ENCODE results near the gene RFLNA.
A peak's percentile ranks its signal among the peaks of the same experiment; 100 is the strongest.
"Not testable (repeated sequence)": the region's sequence is repeated elsewhere in the genome, so short reads cannot be mapped to it uniquely, and the experiment has no call there.

Gene RFLNA

DNA sequence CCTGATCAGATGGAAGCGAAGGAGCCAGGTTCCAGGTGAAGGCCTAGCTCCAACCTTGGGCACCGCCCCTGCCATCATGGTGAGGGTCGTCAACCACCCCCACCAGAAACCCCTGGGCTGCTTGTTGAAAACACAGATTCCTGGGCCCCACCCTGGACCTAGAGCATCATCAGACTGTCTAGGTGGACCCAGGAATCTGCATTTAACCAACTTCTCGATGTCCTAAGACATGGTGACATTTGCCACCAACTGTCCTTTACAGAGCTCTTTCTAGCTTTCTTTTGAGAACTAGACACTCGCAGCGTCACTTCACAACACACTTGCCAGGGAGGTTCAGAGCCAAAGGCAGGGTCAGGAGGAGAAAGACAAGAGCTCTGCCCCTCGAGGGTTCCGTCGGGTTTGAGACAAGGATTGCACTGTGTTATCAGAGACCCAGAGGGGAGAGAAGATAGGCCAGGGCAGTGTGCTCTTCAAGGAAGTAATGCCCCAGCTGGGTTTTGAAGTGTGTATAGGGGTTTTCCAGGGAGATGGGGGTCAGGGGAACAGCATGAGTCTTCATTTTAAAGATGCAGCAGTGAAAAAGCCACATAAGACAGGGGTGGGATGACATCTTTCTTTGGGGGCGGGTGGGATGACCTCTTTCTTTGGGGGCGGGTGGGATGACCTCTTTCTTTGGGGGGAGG lies 24.6 kb downstream of the RFLNA start:
- DNase-seq (ENCODE audit: low spot score): no peak

DNA sequence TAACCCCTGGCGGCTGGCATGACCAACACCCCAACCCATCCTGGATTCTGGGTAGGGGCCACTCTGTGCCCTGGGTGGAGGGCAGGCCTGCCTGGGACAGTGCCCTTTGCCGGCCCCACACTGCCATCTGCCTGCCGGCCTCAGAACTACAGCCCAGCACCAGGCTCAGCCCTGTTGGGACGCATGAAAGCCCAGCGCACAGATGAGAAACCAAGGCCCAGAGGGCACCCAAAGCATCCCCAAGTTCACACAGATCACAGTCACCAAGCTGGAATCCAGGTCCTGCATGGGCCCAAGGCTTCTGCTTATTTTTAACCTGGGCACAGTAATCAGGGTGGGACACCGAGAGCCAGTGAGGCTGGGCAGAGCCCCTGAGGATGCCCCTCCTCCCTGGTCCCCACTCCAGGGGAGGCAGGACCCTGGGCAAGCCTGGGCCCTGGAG lies 26.2 kb downstream of the RFLNA start:
- DNase-seq (ENCODE audit: low spot score): peak; percentile 28

DNA sequence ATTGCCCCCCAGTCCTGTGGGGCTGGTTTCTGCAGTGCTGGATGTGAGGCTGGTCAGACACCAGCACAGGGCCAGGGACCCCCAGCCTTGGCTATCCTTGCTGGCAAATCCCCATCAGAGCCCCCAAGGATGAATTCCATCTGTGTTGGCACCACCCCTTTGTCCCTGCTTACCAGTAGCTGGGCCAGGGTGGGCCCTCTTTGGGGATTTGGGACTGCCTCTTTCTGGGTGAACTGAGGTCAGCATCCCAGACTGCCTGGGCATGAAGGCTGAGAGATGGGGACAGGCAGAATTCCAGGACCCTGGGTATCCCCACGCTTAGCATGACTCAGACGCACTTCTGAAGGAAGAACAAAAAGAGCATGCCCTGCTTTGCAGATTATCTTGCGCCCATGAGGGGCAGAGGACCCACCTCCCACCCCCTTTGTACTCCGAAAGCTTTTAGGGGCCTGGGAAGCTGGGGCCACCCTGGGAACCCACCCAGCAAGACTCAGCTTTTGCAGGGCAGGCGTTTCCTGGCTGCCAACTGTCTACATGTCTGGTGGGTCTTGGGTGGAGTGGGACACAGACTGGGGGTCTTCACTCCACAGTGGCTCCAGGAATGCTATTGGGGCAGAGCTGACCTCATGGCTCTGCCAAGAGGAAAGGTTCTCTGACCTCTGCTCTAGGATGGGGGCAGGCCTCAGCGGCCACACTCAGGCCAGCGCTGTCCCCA lies 26.8 kb downstream of the RFLNA start:
- DNase-seq (ENCODE audit: low spot score): no peak

DNA sequence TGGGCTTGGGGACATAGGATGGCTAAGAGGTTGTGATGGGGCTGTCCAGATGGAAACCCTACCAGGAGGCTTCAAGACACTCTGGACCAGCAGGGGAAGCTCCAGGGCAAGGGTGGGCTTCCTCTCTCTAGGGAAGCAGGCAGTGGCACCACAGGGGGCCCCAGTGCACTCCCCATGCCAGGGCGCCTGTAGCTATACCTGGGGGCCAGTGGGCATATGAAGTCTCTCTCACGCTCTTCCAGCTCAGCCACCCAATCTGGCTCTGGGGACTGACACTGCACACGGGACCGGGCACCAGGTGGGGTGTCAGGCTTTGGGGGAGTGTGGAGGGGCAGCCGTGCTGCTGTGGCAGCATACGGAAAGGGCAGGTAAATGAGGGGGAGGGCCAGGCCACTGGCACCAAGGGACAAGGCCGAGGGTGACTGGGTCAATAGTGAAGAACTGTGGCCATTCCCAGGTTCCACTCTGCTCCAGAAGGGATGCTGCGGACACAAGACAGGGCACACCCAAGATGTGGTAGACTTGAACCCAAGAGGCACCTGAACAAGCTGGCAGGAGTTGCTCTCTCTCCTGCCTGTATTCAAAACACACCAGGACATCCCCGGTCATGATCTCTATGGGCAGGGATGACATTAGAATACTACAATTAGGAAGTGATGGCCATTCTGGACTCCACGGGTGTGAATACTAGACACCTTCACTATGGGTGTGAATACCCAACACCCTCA lies 27.5 kb downstream of the RFLNA start:
- no peak for DNase-seq (ENCODE audit: low spot score)

DNA sequence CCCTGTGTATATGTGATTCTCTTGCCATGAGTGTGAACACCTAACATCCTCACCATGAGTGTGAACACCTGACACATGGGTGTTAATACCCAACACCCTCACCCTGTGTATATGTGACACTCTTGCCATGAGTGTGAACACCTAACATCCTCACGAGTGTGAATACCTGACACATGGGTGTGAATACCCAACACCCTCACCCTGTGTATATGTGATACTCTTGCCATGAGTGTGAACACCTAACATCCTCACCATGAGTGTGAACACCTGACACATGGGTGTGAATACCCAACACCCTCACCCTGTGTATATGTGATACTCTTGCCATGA lies 28.1 kb downstream of the RFLNA start:
- DNase-seq (ENCODE audit: low spot score): not testable (repeated sequence)

DNA sequence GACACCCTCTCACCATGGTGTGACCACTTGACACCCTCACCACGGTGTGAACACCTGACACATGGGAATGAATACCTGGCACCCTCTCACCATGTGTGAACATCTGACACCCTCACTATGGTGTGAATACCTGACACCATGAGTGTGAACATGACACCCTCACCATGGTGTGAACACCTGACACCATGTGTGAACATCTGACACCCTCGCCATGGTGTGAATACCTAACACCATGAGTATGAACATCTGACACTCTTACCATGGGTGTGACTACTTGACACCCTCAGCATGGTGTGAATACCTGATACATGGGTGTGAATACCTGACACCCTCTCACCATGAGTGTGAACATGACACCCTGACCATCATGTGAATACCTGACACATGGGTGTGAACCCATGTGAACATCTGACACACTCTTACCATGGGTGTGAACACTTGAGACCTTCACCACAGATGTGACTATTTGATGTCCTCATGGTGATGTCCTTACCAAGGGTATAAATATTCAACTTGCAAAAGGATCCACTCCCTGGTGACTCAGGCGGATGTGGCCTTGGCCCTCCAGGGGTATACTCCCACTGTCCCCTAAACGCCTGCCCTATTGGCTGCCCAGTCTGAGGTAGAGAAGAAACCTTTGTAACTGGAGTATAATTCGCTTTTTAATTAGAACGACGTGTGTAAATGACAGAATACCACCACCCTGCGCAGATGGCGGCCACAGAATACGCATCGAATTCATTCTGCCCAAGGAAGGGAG lies 29.1 kb downstream of the RFLNA start:
- no peak for DNase-seq (ENCODE audit: low spot score)

DNA sequence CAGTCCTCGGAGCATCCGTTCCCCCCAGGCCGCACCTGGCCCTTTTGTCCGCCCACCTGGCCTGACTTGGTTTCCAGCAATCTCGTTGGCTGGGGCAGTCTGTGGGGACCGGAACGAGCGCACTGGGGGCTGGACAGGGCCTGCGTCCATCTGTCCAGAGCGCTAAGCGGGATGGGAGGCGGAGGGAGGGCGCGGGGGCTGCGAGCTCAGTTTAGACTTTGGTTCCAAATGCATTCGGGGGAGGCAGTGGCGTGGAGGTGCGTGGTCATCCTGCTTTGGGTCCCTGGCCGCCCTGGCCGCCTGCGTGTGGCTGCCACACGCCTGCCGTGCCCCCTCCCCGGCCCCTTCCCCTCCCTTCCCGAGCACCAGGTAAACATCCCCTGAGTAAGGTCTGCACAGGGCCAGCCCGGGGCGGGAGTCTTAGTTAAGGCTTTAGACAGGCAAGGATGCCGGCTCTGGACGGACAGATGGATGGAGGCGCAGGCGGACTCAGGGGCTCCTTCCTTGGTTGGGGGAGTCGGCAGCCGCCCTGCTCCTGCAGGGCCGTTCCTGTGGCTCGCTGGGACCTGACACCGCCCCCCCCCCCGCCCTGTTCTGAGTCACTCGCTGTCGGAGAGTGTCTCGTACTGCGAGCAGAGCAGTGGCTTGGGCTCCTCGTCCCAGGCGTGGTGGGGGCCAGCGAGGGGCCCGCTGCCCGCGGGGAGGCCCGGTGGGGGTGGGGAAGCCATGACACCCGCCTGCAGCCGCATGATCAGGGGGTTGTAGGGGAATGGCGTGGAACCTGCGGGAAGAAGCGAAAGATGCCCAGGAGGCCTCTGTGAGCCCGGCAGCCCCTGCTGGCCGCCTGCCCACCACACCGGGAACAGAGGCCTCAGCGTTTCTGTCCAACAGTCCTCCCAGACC lies 30.2 kb downstream of the RFLNA start:
- no peak for DNase-seq (ENCODE audit: low spot score)

DNA sequence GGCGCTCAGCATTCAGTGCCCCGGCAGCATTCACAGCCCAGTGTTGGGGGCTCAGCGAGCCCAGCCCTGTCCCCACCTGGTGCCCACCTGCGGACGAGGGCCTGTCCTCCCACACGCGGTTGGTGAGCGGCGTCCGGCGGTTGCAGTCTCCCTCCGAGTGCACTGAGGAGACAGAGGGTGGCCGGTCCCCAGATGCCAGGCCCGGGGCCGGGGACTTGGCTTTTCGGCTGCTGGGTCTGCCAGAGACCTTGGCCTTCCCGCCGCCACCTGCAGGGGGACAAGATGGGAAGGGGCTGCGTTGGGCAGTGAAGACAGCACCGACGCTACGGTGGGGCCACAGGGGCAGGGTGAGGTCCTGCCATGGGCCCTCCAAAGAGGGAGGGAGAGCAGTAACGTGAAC lies 31.2 kb downstream of the RFLNA start:
- no peak for DNase-seq (ENCODE audit: low spot score)

DNA sequence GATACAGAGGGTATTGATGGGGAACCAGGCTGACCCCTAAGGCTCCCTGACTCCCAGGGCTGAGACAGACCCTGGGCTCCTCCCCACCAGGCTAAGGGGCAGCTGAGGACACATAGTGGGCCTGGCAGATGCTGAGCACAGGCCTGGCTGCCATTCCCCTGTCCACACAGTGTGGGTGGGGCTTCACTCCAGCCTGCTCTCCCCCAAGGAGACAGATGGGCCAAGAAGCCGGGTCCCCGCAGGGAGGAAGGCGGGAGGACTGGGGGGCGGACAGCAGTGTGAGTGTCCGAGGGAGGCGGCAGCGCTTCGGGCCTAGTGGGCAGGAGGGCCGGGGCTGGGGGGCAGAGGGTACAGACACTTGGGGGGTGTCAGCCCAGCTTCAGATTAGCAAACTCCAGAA lies 32.0 kb downstream of the RFLNA start:
- DNase-seq (ENCODE audit: low spot score): no peak

DNA sequence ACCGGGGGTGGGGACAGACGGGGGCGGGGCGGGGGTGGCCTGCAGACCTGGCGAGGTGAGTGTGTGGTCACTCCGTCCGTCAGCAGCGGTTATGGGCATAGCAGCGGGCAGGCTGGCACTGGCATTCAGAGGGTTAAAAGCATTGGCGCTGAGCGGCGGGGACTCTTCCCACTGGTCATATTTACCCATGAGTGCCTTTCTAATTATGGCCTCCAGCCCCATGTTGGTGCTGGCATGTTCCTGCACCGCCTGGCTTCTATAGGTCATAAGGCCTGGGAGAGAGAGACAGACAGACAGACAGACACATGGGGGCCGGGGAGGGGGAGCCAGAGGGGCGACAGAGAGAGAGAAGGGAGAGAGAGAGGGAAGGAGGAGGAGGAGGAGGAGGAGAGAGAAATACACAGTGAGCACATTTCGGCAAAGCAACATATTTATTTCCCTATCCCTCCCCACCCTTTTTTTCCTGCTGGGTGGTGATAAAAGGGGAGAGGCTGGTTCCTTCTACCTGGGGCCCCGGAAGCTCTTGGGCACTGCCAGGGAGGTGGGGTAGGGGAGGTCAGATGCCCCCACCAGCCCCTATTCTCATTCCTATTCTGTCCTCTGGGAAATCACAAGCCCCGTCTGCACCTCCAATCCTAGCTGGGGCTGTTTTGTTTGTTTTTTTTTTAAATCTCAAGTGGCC lies 32.6 kb downstream of the RFLNA start:
- DNase-seq (ENCODE audit: low spot score): no peak

DNA sequence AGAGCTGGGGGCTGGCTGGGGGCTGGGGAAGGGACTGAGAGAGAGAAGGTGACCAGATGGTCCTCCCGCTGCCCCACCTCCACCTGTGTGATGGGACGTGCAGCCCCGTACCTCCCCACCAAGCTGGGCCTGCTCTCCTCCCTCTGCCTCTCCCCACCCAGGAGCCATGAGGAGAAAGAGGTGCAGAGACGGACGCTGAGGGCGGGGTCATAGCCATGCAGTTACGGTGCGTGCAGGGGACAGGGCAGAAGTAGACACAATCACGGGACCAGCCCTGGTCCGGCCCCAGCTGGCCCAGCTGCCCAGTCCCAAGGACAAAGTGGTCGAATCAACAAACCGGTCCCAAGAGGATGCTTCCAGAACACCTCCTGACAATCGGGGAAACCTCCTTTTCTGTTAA lies 33.2 kb downstream of the RFLNA start:
- DNase-seq (ENCODE audit: low spot score): no peak

DNA sequence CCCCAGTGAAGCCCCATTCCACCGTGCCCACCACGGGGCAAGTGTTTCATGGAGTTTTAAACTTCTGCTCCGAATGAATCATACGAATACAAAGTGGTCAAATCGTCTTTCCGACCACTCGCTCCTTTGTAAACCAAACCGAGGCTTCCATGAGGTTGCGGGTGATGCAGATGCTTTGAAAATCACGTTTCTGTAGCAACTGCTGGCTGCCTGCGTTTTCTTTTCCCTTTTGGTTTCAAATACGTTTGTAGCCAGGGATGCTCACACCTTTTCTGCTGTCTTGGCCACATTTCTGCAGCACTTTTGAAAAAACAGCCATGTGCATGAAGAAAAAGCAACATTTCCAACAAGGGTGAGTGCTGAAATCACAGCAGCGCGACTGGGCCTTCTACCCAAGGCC lies 33.7 kb downstream of the RFLNA start:
- DNase-seq (ENCODE audit: low spot score): no peak

DNA sequence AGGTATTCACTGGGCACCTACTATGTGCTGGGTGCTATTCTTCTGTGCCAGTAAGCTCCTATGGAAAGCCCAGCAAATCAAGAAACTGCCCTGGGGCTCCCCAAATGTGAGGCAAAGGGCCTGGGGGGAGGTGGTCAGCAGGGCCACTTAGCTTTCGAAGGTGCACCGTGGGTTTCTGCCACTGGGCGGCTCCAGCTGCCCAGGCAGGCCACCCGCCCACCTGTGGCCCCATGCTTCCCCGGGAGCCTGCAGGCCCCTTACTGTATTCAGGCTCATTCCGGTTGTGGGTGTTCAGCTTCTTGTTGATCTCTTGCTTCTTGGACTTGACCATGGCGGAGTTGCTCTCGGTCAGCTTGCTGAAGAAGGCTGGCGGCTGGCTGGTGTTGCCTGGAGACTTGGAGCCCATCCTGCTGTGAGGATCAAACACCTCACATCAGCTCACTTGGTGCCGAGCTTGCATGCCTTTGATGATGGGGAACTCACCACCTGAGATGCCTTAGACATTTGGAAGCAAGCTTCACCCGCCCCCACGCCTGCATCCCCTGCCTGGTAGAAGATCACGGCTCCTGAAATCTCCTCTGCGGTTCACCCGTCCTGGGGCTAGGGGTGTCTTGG lies 37.3 kb downstream of the RFLNA start:
- no peak for DNase-seq (ENCODE audit: low spot score)

DNA sequence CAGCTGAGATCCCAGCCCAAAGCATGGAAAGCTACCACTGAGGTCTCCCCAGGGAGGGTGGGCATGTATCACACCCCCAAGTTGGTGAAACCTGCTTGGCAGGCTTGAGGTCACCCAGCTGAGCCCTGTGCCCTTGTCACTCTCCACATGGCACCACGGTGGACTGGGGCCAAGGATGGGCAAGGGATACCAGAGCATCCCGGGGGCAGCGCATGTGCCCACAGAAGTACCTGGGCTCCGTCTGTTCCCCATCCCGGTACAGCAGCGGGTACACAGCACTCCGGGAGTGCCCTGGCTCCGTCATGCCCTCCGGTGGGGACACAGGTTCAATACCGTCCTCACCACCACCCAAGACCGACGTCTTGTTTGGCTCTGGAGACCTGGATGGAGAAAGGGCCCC lies 38.0 kb downstream of the RFLNA start:
- DNase-seq (ENCODE audit: low spot score): no peak

DNA sequence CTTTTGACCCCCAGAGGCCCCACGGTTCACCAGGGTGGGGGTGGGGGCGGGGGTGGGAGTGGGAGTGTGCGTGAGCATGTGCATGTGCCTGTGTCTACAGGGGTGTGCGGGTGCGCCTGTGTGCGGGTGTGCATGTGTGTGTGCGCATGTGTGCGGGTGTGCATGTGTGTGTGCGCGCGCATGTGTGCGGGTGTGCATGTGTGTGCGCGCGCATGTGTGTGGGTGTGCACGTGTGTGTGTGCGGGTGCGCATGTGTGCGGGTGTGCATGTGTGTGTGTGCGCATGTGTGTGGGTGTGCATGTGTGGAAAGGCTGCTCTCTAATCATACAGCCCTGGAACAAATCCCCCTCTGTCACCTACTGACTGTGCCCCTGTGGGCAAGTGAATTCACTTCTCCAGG lies 38.8 kb downstream of the RFLNA start:
- no peak for DNase-seq (ENCODE audit: low spot score)

DNA sequence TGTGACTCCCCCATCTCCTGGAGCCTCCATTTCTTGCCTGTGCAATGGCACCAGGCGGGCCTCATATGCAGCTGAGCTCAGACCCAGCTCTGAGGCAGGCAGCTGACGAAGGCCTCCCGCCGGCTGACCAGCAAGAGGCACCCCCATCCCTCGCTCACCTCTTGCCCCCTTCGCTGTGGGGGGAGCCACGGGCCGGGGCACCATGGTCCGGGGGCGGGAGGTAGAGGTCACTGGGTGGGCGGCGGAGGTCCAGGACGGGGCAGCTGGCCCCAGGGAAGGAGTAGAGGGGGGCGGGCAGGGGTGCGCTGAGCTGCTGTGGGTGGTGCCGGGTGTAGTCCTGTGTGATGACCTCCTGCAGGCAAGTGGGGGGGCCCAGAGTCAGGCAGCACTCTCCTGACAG lies 39.4 kb downstream of the RFLNA start:
- no peak for DNase-seq (ENCODE audit: low spot score)

DNA sequence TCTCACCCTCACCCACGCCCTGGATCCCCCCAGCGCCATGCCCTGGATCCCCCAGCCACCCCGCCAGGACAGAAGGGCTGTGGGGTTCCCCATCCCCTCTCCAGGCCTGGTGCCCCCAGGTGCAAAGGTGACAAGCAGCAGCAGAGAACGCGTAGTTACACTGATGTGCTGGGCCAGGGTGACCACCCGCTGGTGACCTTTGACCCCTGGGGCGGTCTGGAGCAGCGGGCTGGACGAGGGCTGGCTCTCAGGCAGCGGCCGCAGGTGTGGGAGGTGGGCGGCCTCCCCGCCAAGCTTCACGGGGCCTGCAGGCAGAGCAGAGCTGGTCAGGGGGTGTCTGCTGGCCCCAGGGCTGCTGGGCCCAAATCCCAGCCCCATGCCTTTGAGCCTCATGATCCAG lies 40.1 kb downstream of the RFLNA start:
- DNase-seq (ENCODE audit: low spot score): no peak

DNA sequence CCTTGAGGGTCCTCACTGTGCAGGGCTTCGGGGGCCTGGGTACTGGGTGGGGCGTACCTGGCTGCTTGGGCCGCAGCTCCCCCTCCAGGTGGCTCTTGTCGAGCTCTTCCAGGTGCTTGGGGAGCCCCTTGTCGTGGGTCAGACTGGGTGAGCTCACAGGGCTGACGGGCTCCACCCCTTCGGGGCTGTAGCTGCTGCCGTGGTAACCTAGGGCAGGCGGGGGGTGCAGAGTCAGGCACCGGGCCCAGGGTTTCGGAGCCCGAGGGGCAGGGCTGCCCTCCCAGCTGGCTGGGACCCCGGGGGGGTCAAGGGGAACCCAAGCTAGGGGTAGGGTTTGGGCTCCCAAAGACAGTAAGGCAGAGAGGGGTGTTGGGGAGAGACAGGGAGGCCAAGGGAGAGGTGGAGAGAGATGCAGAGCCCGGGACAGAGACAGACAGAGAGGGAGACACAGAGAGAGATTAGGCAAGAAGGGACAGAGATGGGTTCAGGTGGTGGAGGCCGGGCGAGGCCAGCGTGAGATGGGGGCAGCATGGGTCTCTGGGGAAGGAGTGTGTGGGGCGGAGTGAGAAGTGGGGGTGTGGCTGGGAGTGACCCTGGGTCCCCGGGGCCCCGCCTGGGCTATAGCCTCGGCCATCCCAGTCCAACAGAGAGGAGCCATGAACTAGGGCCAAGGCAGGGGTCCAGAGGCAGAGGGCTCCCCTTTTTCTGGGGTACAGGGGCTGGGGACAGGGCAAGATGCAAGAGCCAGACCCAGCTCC lies 40.7 kb downstream of the RFLNA start:
- no peak for DNase-seq (ENCODE audit: low spot score)

DNA sequence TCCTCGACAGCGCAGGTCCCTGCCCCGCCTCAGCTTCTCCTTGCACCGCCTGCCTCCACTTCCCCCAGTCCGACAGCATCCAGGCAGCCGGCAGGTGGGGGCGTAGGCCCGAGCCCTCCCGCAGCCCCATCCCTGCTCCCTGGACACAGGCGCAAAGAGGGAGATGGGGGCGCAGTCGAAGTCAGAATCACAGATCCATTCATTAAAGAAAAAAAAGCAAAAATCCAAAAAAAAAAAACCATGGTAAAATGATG lies 41.2 kb downstream of the RFLNA start:
- no peak for DNase-seq (ENCODE audit: low spot score)

Measured in RKO (cell line).